H9 (cell line): ENCODE data around the gene SRP9. TPM values are rescaled to one million over a fixed set of nuclear protein-coding genes. Genes with fewer than 3 reads are reported as not detected.
"Not testable (repeated sequence)": the region's sequence is repeated elsewhere in the genome, so short reads cannot be mapped to it uniquely, and the experiment has no call there.

Experiments used
- DNase-seq: peaks from one replicate; pipeline ENCODE4 v3.0.0-alpha.2; 2017
- H2AFZ ChIP-seq: one replicate; pipeline ENCODE4 v1.6.1; 2013; ENCODE audit warnings: mild to moderate bottlenecking, low read length, control low read depth, moderate library complexity
- H2AK5ac ChIP-seq: 2 replicates; pipeline ENCODE4 v1.6.1; 2013; ENCODE audit warnings: low read length, control low read depth, mixed read lengths; ENCODE audit not compliant: insufficient read length
- H2BK120ac ChIP-seq: one replicate; pipeline ENCODE4 v1.6.1; 2013; ENCODE audit warnings: low read depth, mild to moderate bottlenecking, low read length, control low read depth, inconsistent platforms; ENCODE audit not compliant: poor library complexity, severe bottlenecking
- H2BK12ac ChIP-seq: 2 replicates; pipeline ENCODE4 v1.6.1; 2013; ENCODE audit warnings: low read length, control low read depth, mixed read lengths, low read depth; ENCODE audit not compliant: insufficient read length
- H2BK15ac ChIP-seq: 2 replicates; pipeline ENCODE4 v1.6.1; 2013; ENCODE audit warnings: low read depth, low read length, control low read depth
- H2BK20ac ChIP-seq: one replicate; pipeline ENCODE4 v1.6.1; 2013; ENCODE audit warnings: low read depth, mild to moderate bottlenecking, low read length, control low read depth, inconsistent platforms; ENCODE audit not compliant: poor library complexity, severe bottlenecking
- H2BK5ac ChIP-seq: 2 replicates; pipeline ENCODE4 v1.6.1; 2013; ENCODE audit warnings: low read length, control low read depth, mixed read lengths; ENCODE audit not compliant: insufficient read length
- H3K14ac ChIP-seq: 2 replicates; pipeline ENCODE4 v1.6.1; 2013; ENCODE audit warnings: low read length, control low read depth; ENCODE audit not compliant: insufficient read depth
- H3K18ac ChIP-seq: 2 replicates; pipeline ENCODE4 v1.6.1; 2013; ENCODE audit warnings: low read depth, mild to moderate bottlenecking, mixed read lengths, low read length, control low read depth; ENCODE audit not compliant: insufficient read length
- H3K23ac ChIP-seq: 2 replicates; pipeline ENCODE4 v1.6.1; 2013; ENCODE audit warnings: low read length, control low read depth, mixed read lengths, low read depth; ENCODE audit not compliant: insufficient read length
- H3K23me2 ChIP-seq: 2 replicates; pipeline ENCODE4 v1.6.1; 2013; ENCODE audit warnings: low read depth, mild to moderate bottlenecking, mixed read lengths, low read length, control low read depth; ENCODE audit not compliant: insufficient read length, poor library complexity, severe bottlenecking
- H3K27ac ChIP-seq: 2 replicates; pipeline ENCODE4 v1.5.1; 2013; ENCODE audit warnings: low read length, control low read depth, mixed read lengths, low read depth; ENCODE audit not compliant: insufficient read length
- H3K27me3 ChIP-seq: 2 replicates; pipeline ENCODE4 v1.6.1; 2013; ENCODE audit warnings: low read length, control low read depth, inconsistent platforms; ENCODE audit not compliant: insufficient read depth
- H3K4ac ChIP-seq: 2 replicates; pipeline ENCODE4 v1.6.1; 2013; ENCODE audit warnings: low read depth, mild to moderate bottlenecking, control low read depth, inconsistent platforms, low read length, moderate library complexity
- H3K4me1 ChIP-seq: 2 replicates; pipeline ENCODE4 v1.6.1; 2013; ENCODE audit warnings: low read length, control low read depth, inconsistent platforms; ENCODE audit not compliant: insufficient read depth
- H3K4me2 ChIP-seq: 2 replicates; pipeline ENCODE4 v1.6.1; 2013; ENCODE audit warnings: low read length, control low read depth, mixed read lengths; ENCODE audit not compliant: insufficient read length, insufficient read depth
- H3K56ac ChIP-seq: 2 replicates; pipeline ENCODE4 v1.6.1; 2013; ENCODE audit warnings: low read depth, mild to moderate bottlenecking, mixed read lengths, low read length, control low read depth; ENCODE audit not compliant: insufficient read length
- H3K79me1 ChIP-seq: 2 replicates; pipeline ENCODE4 v1.6.1; 2013; ENCODE audit warnings: low read depth, mild to moderate bottlenecking, moderate library complexity, low read length, control low read depth, inconsistent platforms; ENCODE audit not compliant: insufficient read depth, poor library complexity, severe bottlenecking
- H3K79me2 ChIP-seq: 2 replicates; pipeline ENCODE4 v1.6.1; 2013; ENCODE audit warnings: low read length, control low read depth, inconsistent platforms; ENCODE audit not compliant: insufficient read depth
- H3K9ac ChIP-seq: 2 replicates; pipeline ENCODE4 v1.6.1; 2013; ENCODE audit warnings: low read length, control low read depth, mixed read lengths; ENCODE audit not compliant: insufficient read length; ENCODE audit errors: extremely low read depth
- H3K9me3 ChIP-seq: one replicate; pipeline ENCODE4 v1.6.1; 2013; ENCODE audit warnings: low read depth, low read length, inconsistent platforms; ENCODE audit not compliant: control insufficient read depth
- H3T11ph ChIP-seq: one replicate; pipeline ENCODE4 v1.6.1; 2013; ENCODE audit warnings: mild to moderate bottlenecking, low read length, control low read depth, inconsistent platforms
- H4K20me1 ChIP-seq: one replicate; pipeline ENCODE4 v1.6.1; 2013; ENCODE audit not compliant: control insufficient read depth, insufficient read length, insufficient read depth
- H4K5ac ChIP-seq: 2 replicates; pipeline ENCODE4 v1.6.1; 2013; ENCODE audit warnings: low read depth, mild to moderate bottlenecking, mixed read lengths, low read length, control low read depth; ENCODE audit not compliant: insufficient read length
- H4K8ac ChIP-seq: replicated peaks from 2 replicates; pipeline ENCODE4 v1.6.1; 2013; ENCODE audit warnings: low read length, control low read depth, mixed read lengths, low read depth; ENCODE audit not compliant: insufficient read length
- H4K91ac ChIP-seq: 2 replicates; pipeline ENCODE4 v1.6.1; 2013; ENCODE audit warnings: low read depth, mild to moderate bottlenecking, moderate library complexity, mixed read lengths, low read length, control low read depth; ENCODE audit not compliant: insufficient read length
- H3K27ac Mint-ChIP-seq, 3 experiments: 2 replicates in 2 of 3; 3 replicates in 1 of 3; pipeline ENCODE4 v1.8.0; 2020 to 2021; ENCODE audit warnings: mixed read lengths in 3 of 3, mild to moderate bottlenecking in 1 of 3, moderate library complexity in 1 of 3
- H3K27me3 Mint-ChIP-seq: 2 replicates; pipeline ENCODE4 v1.8.0; 2021; ENCODE audit warnings: low read depth, mild to moderate bottlenecking, moderate library complexity, mixed read lengths
- H3K36me3 Mint-ChIP-seq, 3 experiments: 2 replicates in 2 of 3; 3 replicates in 1 of 3; pipeline ENCODE4 v1.8.0; 2020 to 2021; ENCODE audit warnings: low read depth in 3 of 3, mixed read lengths in 3 of 3; ENCODE audit not compliant: insufficient read depth in 1 of 3
- H3K4me1 Mint-ChIP-seq, 2 experiments: 2 replicates each; pipeline ENCODE4 v1.8.0; 2020; ENCODE audit warnings: mixed read lengths in 2 of 2
- H3K4me3 Mint-ChIP-seq, 2 experiments: 2 replicates in 1 of 2; 3 replicates in 1 of 2; pipeline ENCODE4 v1.8.0; 2020 to 2021; ENCODE audit warnings: mild to moderate bottlenecking in 2 of 2, mixed read lengths in 2 of 2, moderate library complexity in 1 of 2
- H3K9me3 Mint-ChIP-seq, 2 experiments: 2 replicates in 1 of 2; 3 replicates in 1 of 2; pipeline ENCODE4 v1.8.0; 2020; ENCODE audit warnings: mild to moderate bottlenecking in 2 of 2, mixed read lengths in 2 of 2, moderate library complexity in 1 of 2
- WGBS: extraction: QIAGEN DNeasy Blood & Tissue Kit; methylation state at CpG from one replicate; pipeline ENCODE4 v1.1.7; 2013; ENCODE audit warnings: missing lambda C conversion rate, low lambda C conversion rate, mixed read lengths; ENCODE audit not compliant: insufficient read length; ENCODE audit errors: extremely low coverage; 5-methylcytosine and 5-hydroxymethylcytosine counted together
- total RNA-seq: library from RNA; stranded (reverse); gene quantifications from 2 replicates; pipeline ENCODE4 v1.2.1, GENCODE V29; 2021

Gene SRP9
- total RNA-seq, 1 experiment from 2014 or later, result 403 TPM

GRCh38 chr1:225801146-225801545 lies 23.5 kb downstream of the SRP9 start:
- not testable (repeated sequence) for H3K23ac ChIP-seq, H4K5ac ChIP-seq, H3K4ac ChIP-seq, H3K79me2 ChIP-seq, H2BK20ac ChIP-seq, H3K9ac ChIP-seq, H3K27me3 ChIP-seq, H3T11ph ChIP-seq, H3K18ac ChIP-seq, H3K27ac Mint-ChIP-seq, H2BK120ac ChIP-seq, H4K20me1 ChIP-seq, H2BK5ac ChIP-seq, H3K9me3 Mint-ChIP-seq, H3K4me3 Mint-ChIP-seq, H3K9me3 ChIP-seq, H3K4me1 ChIP-seq, H3K27me3 Mint-ChIP-seq, H3K56ac ChIP-seq, H3K4me1 Mint-ChIP-seq, H2AFZ ChIP-seq, H3K23me2 ChIP-seq, H2BK15ac ChIP-seq, H3K79me1 ChIP-seq, DNase-seq, H2BK12ac ChIP-seq, H3K27ac ChIP-seq, H3K14ac ChIP-seq, H2AK5ac ChIP-seq, H4K91ac ChIP-seq, H4K8ac ChIP-seq, H3K4me2 ChIP-seq
- WGBS, result no CpG with 5 or more reads among the region's 7 CpGs
- H3K36me3 Mint-ChIP-seq, result peaks cover 14 to 25% (median 21%) of the 10 kb centered on the region in 3 experiments
